NCI-H146 treated with DMSO at 0.1 percent for 48 hours (cell line): ENCODE data around the gene PODN.

ENCODE experiments used
- DNase-seq: peaks from one replicate; lab custom pipeline; 2025; ENCODE audit not compliant: unreplicated experiment; lab: John Stamatoyannopoulos, UW

Gene PODN

GRCh38 chr1:53088616-53089300, 26.7 kb downstream of the PODN start:
- DNase-seq, result no peak

GRCh38 chr1:53089478-53090226, 27.6 kb downstream of the PODN start:
- DNase-seq, result no peak

GRCh38 chr1:53090227-53091147, 28.5 kb downstream of the PODN start:
- no peak for DNase-seq

GRCh38 chr1:53091841-53092645, 30.0 kb downstream of the PODN start:
- DNase-seq, result no peak

- DNase-seq, result no peak
These were observed 30.8 kb downstream of the PODN start for GRCh38 chr1:53092659-53093450.

GRCh38 chr1:53093451-53093754, 31.4 kb downstream of the PODN start:
- no peak for DNase-seq

- DNase-seq, result no peak
These were observed 31.9 kb downstream of the PODN start for GRCh38 chr1:53093778-53094532.

- no peak for DNase-seq
These were observed 32.5 kb downstream of the PODN start for GRCh38 chr1:53094533-53094919.

GRCh38 chr1:53104289-53104913, 42.4 kb downstream of the PODN start:
- DNase-seq, result no peak

GRCh38 chr1:53107090-53107489, 45.1 kb downstream of the PODN start:
- DNase-seq, result no peak

- DNase-seq, result no peak
These were observed 45.7 kb downstream of the PODN start for GRCh38 chr1:53107570-53108322.

GRCh38 chr1:53108646-53109580, 46.9 kb downstream of the PODN start:
- no peak for DNase-seq

GRCh38 chr1:53110370-53111072, 48.5 kb downstream of the PODN start:
- DNase-seq, result no peak

GRCh38 chr1:53111073-53111556, 49.1 kb downstream of the PODN start:
- DNase-seq, result no peak

- no peak for DNase-seq
These were observed 49.7 kb downstream of the PODN start for GRCh38 chr1:53111693-53112092.

- no peak for DNase-seq
These were observed 50.3 kb downstream of the PODN start for GRCh38 chr1:53112271-53112774.
